PFSK-1 (cell line): ENCODE data around the gene APOH.

ENCODE experiments used
- FOXP2 ChIP-seq: optimal IDR thresholded peaks from 2 replicates; pipeline ENCODE3; 2011; ENCODE audit warnings: borderline replicate concordance, control low read depth, inconsistent platforms; ENCODE audit not compliant: insufficient read depth; ENCODE audit errors: extremely low read length, extremely low read depth
- POLR2AphosphoS5 ChIP-seq: IDR thresholded peaks from 2 replicates; pipeline ENCODE4 v1.6.1; 2012; ENCODE audit warnings: low read depth, mild to moderate bottlenecking, control low read depth, low read length, moderate library complexity
- REST ChIP-seq, 2 experiments: IDR thresholded peaks; 2 replicates each; pipeline versions ENCODE4 v1.6.1 to v1.8.0; 2011 to 2012; ENCODE audit warnings: low read depth in 2 of 2, low read length in 2 of 2, control low read depth in 1 of 2, inconsistent platforms in 1 of 2, mild to moderate bottlenecking in 1 of 2, moderate library complexity in 1 of 2; ENCODE audit not compliant: insufficient read depth in 1 of 2
- SIN3A ChIP-seq: IDR thresholded peaks from 2 replicates; pipeline ENCODE4 v1.6.1; 2012; ENCODE audit warnings: mild to moderate bottlenecking, low read length, moderate library complexity, borderline replicate concordance; ENCODE audit not compliant: insufficient read depth
- TAF1 ChIP-seq: IDR thresholded peaks from 2 replicates; pipeline ENCODE4 v1.6.1; 2012; ENCODE audit warnings: low read length, control low read depth, borderline replicate concordance; ENCODE audit not compliant: insufficient read depth

APOH gene

GRCh38 chr17:66240013-66240412 lies 10.8 kb upstream of the APOH start:
- TF ChIP-seq FOXP2 (no peak), REST (IDR thresholded peaks at IDR 0.05; ENCODE audit: insufficient read depth in 1 of 2, low read depth in 2 of 2, low read length in 2 of 2) (no peak), SIN3A (no peak), TAF1 (no peak), POLR2AphosphoS5 (no peak)

- TF ChIP-seq FOXP2 = no peak
- TF ChIP-seq REST (IDR thresholded peaks at IDR 0.05; ENCODE audit: insufficient read depth in 1 of 2, low read depth in 2 of 2, low read length in 2 of 2) = no peak
- no peak for TF ChIP-seq TAF1
- TF ChIP-seq SIN3A = no peak
- no peak for TF ChIP-seq POLR2AphosphoS5
Observed at GRCh38 chr17:66235377-66235994, 6.3 kb upstream of the APOH start.

GRCh38 chr17:66234611-66235010 lies 5.4 kb upstream of the APOH start:
- TF ChIP-seq FOXP2 = no peak
- no peak for TF ChIP-seq TAF1
- no peak for TF ChIP-seq POLR2AphosphoS5
- no peak for TF ChIP-seq SIN3A
- no peak for TF ChIP-seq REST (IDR thresholded peaks at IDR 0.05; ENCODE audit: insufficient read depth in 1 of 2, low read depth in 2 of 2, low read length in 2 of 2)

GRCh38 chr17:66233023-66233753 lies 4.0 kb upstream of the APOH start:
- TF ChIP-seq REST (IDR thresholded peaks at IDR 0.05; ENCODE audit: insufficient read depth in 1 of 2, low read depth in 2 of 2, low read length in 2 of 2) (no peak), POLR2AphosphoS5 (no peak), FOXP2 (no peak), SIN3A (no peak), TAF1 (no peak)
